ENCODE results near the gene NOL12.

DNA sequence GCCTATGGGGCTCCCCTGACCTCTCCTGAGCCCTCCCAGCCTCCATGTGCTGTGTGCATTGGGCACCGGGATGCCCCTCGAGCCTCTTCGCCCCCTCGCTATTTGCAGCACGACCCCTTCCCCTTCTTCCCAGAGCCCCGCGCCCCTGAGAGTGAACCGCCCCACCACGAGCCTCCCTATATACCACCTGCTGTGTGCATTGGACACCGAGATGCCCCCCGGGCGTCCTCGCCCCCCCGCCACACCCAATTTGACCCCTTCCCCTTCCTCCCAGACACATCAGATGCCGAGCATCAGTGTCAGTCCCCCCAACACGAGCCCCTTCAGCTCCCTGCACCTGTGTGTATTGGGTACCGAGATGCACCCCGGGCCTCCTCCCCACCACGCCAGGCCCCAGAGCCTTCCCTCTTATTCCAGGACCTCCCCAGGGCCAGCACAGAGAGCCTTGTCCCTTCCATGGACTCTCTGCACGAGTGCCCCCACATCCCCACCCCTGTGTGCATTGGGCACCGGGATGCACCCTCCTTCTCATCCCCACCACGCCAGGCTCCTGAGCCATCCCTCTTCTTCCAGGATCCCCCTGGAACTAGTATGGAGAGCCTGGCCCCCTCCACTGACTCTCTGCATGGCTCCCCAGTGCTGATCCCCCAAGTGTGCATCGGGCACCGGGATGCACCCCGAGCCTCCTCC is 39.6 kb downstream of the NOL12 start:
- no peak for TF ChIP-seq SIN3A (IDR thresholded peaks at IDR 0.05; ENCODE audit: borderline replicate concordance, low read depth, low read length)
- no peak for TF ChIP-seq TAF1 (IDR thresholded peaks at IDR 0.05; ENCODE audit: borderline replicate concordance, low read depth, low read length)
- no peak for TF ChIP-seq POLR2AphosphoS5 (IDR thresholded peaks at IDR 0.05; ENCODE audit: low read depth, low read length)
- TF ChIP-seq CTCF (IDR thresholded peaks at IDR 0.05), result no peak
- no peak for TF ChIP-seq EZH2phosphoT487 (IDR thresholded peaks at IDR 0.05; ENCODE audit: borderline replicate concordance, low read depth)
- TF ChIP-seq, protein P1, sequence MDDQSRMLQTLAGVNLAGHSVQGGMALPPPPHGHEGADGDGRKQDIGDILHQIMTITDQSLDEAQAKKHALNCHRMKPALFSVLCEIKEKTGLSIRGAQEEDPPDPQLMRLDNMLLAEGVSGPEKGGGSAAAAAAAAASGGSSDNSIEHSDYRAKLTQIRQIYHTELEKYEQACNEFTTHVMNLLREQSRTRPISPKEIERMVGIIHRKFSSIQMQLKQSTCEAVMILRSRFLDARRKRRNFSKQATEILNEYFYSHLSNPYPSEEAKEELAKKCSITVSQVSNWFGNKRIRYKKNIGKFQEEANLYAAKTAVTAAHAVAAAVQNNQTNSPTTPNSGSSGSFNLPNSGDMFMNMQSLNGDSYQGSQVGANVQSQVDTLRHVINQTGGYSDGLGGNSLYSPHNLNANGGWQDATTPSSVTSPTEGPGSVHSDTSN (IDR thresholded peaks at IDR 0.05), result no peak
- TF ChIP-seq YY1 (IDR thresholded peaks at IDR 0.05; ENCODE audit: low read depth), result no peak
- no peak for TF ChIP-seq REST (IDR thresholded peaks at IDR 0.05; ENCODE audit: low read depth, low read length)
- no peak for TF ChIP-seq SMC3 (IDR thresholded peaks at IDR 0.05; ENCODE audit: low read depth, low read length)

Data from SK-N-SH (cell line).